SK-N-SH treated with all-trans-retinoic acid at 6 μM for 48 hours (cell line): Measurements from ENCODE around the gene KIRREL3.

Source experiments
- ATAC-seq: fragments of 200-7000 bp; cut with Tn5 transposase; 3 replicates; pipeline ENCODE4 v1.9.1; 2020; ENCODE audit warnings: mild to moderate bottlenecking, moderate library complexity
- ARNTL ChIP-seq: fragments of 450-650 bp; formaldehyde crosslinking; IDR thresholded peaks from 2 replicates; pipeline ENCODE4 v1.5.0; 2020; ENCODE audit warnings: low read depth, mild to moderate bottlenecking, moderate library complexity, borderline replicate concordance
- BACH2 ChIP-seq: fragments of 250-450 bp; sonication (Bioruptor Pico); IDR thresholded peaks from 2 replicates; pipeline ENCODE4 v1.9.0; 2021; ENCODE audit warnings: mild to moderate bottlenecking, borderline replicate concordance
- ESRRG ChIP-seq: fragments of 250-450 bp; sonication (Bioruptor Pico); IDR thresholded peaks from 2 replicates; pipeline ENCODE4 v1.6.1; 2021; ENCODE audit warnings: mild to moderate bottlenecking
- GLIS3 ChIP-seq: fragments of 250-450 bp; sonication (Bioruptor Pico); IDR thresholded peaks from 2 replicates; pipeline ENCODE4 v1.5.0; 2020; ENCODE audit warnings: mild to moderate bottlenecking, moderate library complexity
- ISL1 ChIP-seq: fragments of 250-450 bp; sonication (Bioruptor Pico); IDR thresholded peaks from 2 replicates; pipeline ENCODE4 v2.1.2; 2022; ENCODE audit warnings: mild to moderate bottlenecking, moderate library complexity
- PPARA ChIP-seq: fragments of 250-450 bp; sonication (Bioruptor Pico); IDR thresholded peaks from 2 replicates; pipeline ENCODE4 v1.5.0; 2020; ENCODE audit warnings: mild to moderate bottlenecking, borderline replicate concordance
- RARB ChIP-seq: fragments of 250-450 bp; sonication (Bioruptor Pico); IDR thresholded peaks from 2 replicates; pipeline ENCODE4 v1.8.0; 2021; ENCODE audit warnings: mild to moderate bottlenecking, moderate library complexity
- TCF4 ChIP-seq: fragments of 250-450 bp; sonication (Bioruptor Pico); IDR thresholded peaks from 2 replicates; pipeline ENCODE4 v1.8.0; 2021; ENCODE audit warnings: mild to moderate bottlenecking, moderate library complexity, borderline replicate concordance
- TOX ChIP-seq: fragments of 250-450 bp; sonication (Bioruptor Pico); IDR thresholded peaks from 2 replicates; pipeline ENCODE4 v1.8.0; 2021; ENCODE audit warnings: mild to moderate bottlenecking, moderate library complexity, borderline replicate concordance
- ZFP3 ChIP-seq: fragments of 250-450 bp; sonication (Bioruptor Pico); IDR thresholded peaks from 2 replicates; pipeline ENCODE4 v1.5.0; 2020; ENCODE audit warnings: mild to moderate bottlenecking, moderate library complexity
- ZNF70 ChIP-seq: fragments of 450-650 bp; formaldehyde crosslinking; IDR thresholded peaks from 2 replicates; pipeline ENCODE4 v1.5.0; 2020; ENCODE audit warnings: mild to moderate bottlenecking, moderate library complexity
- ZNF8 ChIP-seq: fragments of 450-650 bp; formaldehyde crosslinking; IDR thresholded peaks from 2 replicates; pipeline ENCODE4 v1.5.0; 2020; ENCODE audit warnings: mild to moderate bottlenecking, moderate library complexity
- TF ChIP-seq, protein P1 (sequence below): fragments of 250-450 bp; sonication (Bioruptor Pico); IDR thresholded peaks from 2 replicates; pipeline ENCODE4 v1.5.0; 2020; ENCODE audit warnings: mild to moderate bottlenecking, moderate library complexity
- TF ChIP-seq, protein P2 (sequence below): fragments of 250-450 bp; sonication (Bioruptor Pico); IDR thresholded peaks from 2 replicates; pipeline ENCODE4 v1.8.0; 2021; ENCODE audit warnings: low read depth, mild to moderate bottlenecking, moderate library complexity, borderline replicate concordance
- TF ChIP-seq, protein P3 (sequence below): fragments of 250-450 bp; sonication (Bioruptor Pico); IDR thresholded peaks from 2 replicates; pipeline ENCODE4 v1.5.1; 2021; ENCODE audit warnings: mild to moderate bottlenecking, moderate library complexity

The KIRREL3 gene

DNA sequence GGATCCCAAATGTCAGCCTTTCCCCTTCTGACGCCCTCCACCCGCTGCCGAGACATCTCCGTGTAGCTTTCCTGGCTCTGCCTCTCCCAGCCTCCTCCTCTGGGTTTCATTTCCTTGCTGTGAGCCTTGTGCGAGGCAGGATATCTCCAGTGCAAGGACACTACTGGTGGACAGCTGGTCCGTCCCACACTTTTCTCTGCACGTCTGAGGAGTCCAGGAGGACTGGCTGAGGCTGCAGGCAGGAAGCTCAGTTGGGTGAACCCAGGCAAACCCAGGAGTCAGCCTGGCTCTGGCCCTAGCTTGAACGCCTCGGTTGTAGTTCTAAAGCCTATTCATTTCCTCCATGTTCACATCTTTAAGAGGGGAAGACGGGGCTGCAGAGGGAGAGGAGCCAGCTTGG lies 499.6 kb downstream of the KIRREL3 start:
- ATAC-seq = no peak
- TF ChIP-seq, protein P1, sequence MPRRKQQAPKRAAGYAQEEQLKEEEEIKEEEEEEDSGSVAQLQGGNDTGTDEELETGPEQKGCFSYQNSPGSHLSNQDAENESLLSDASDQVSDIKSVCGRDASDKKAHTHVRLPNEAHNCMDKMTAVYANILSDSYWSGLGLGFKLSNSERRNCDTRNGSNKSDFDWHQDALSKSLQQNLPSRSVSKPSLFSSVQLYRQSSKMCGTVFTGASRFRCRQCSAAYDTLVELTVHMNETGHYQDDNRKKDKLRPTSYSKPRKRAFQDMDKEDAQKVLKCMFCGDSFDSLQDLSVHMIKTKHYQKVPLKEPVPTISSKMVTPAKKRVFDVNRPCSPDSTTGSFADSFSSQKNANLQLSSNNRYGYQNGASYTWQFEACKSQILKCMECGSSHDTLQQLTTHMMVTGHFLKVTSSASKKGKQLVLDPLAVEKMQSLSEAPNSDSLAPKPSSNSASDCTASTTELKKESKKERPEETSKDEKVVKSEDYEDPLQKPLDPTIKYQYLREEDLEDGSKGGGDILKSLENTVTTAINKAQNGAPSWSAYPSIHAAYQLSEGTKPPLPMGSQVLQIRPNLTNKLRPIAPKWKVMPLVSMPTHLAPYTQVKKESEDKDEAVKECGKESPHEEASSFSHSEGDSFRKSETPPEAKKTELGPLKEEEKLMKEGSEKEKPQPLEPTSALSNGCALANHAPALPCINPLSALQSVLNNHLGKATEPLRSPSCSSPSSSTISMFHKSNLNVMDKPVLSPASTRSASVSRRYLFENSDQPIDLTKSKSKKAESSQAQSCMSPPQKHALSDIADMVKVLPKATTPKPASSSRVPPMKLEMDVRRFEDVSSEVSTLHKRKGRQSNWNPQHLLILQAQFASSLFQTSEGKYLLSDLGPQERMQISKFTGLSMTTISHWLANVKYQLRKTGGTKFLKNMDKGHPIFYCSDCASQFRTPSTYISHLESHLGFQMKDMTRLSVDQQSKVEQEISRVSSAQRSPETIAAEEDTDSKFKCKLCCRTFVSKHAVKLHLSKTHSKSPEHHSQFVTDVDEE (CRISPR knock-in tag) = no peak
- TF ChIP-seq ZFP3 (CRISPR knock-in tag) (no peak), TCF4 (CRISPR knock-in tag) (no peak), GLIS3 (CRISPR knock-in tag) (no peak), ARNTL (no peak), BACH2 (no peak), ESRRG (no peak), ISL1 (no peak), PPARA (CRISPR knock-in tag) (no peak), ZNF70 (CRISPR knock-in tag) (no peak)
- TF ChIP-seq, protein P2, sequence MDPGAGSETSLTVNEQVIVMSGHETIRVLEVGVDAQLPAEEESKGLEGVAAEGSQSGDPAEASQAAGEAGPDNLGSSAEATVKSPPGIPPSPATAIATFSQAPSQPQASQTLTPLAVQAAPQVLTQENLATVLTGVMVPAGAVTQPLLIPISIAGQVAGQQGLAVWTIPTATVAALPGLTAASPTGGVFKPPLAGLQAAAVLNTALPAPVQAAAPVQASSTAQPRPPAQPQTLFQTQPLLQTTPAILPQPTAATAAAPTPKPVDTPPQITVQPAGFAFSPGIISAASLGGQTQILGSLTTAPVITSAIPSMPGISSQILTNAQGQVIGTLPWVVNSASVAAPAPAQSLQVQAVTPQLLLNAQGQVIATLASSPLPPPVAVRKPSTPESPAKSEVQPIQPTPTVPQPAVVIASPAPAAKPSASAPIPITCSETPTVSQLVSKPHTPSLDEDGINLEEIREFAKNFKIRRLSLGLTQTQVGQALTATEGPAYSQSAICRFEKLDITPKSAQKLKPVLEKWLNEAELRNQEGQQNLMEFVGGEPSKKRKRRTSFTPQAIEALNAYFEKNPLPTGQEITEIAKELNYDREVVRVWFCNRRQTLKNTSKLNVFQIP (CRISPR knock-in tag) = no peak

DNA sequence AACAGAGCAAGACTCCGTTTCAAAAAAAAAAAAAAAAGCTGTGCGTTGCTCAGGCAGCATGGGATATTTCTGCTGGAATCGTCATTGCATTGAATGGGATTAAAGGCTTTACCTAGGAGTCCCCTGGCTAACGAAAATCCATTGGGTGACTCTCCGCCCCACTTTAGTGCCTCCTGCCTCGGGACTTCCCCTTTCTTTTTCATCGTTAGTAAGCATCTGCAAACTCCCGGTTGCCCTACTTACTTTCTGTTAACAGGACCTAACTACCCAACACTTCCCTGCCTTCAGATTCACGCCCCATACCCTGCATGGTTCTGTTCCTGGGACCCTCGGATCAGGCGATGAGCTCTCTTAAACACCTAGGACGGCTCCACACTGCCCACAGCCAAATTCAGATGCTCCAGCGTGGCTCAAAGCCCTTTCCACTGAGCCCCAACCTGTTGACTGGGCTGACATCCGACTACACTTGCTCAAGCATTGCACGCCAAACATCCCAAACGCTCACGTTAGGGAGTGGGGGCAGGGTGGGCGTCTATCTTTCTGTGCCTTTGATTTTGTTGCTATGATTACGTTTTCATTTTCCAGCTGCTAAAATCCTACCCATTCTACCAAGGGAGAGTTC lies 501.3 kb downstream of the KIRREL3 start:
- TF ChIP-seq ZNF8 (no peak), RARB (CRISPR knock-in tag) (no peak), TOX (CRISPR knock-in tag) (no peak), ESRRG (no peak), ZFP3 (CRISPR knock-in tag) (no peak)
- TF ChIP-seq, protein P3, sequence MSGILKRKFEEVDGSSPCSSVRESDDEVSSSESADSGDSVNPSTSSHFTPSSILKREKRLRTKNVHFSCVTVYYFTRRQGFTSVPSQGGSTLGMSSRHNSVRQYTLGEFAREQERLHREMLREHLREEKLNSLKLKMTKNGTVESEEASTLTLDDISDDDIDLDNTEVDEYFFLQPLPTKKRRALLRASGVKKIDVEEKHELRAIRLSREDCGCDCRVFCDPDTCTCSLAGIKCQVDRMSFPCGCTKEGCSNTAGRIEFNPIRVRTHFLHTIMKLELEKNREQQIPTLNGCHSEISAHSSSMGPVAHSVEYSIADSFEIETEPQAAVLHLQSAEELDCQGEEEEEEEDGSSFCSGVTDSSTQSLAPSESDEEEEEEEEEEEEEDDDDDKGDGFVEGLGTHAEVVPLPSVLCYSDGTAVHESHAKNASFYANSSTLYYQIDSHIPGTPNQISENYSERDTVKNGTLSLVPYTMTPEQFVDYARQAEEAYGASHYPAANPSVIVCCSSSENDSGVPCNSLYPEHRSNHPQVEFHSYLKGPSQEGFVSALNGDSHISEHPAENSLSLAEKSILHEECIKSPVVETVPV (CRISPR knock-in tag) = no peak

DNA sequence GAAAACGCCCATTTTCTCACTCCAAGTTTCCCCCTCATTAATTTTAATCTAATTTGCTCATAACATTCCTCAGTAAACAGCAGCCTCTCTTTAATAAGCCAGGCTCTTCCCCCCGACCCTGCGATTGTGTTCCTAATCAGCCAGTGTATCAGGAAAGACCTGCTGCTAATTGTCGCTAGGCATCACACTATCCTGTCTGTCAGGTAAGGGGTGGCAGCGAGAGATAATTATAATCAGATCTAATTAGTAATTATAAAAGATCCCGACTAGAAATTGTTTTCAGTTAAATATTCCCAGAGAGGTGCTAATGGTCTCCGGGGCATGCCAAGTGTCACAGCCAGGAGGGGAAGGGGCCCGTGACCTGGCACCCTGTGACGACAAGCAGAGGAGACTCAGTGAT lies 502.3 kb downstream of the KIRREL3 start:
- ATAC-seq = no peak
- TF ChIP-seq TOX (CRISPR knock-in tag) (no peak), ZFP3 (CRISPR knock-in tag) (no peak)
- TF ChIP-seq, all 23 proteins: peak for 0

More for the DNA sequence above, 501.3 kb downstream of the KIRREL3 start:
- ATAC-seq = no peak

DNA sequence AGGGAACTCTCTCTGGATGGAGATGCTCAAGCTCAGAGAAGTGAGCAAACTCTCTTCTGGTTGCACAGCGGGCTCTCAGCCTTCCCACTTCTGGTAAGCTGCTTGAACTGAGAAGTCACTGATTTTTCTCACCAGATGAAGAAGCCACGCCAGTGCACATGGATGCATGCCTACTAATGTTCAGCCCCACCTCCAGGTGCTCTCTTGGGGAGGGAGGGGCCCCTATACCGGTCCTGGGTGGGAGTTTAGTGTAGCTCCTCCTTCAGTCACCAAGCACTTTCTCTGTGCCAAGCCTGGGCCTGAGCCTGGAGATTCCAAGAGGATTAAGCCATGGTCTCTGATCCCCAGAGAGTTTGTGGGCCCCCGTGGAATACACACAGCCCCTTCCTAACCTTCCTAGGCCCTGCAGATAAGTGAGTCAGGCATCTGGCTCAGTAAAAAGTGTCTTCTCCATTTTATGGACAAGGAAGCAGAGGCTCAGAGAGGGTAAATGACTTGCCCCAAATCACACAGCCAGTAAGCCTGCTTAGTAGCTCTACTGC lies 502.9 kb downstream of the KIRREL3 start:
- TF ChIP-seq, protein P1 (CRISPR knock-in tag) = no peak
- TF ChIP-seq, protein P3 (CRISPR knock-in tag) = no peak
- ATAC-seq = no peak
